HepG2 (cell line): Measurements from ENCODE around the gene PHYHIPL. TPM values are rescaled to one million over a fixed set of nuclear protein-coding genes. Genes with fewer than 3 reads are reported as not detected.

ENCODE experiments used
- ATAC-seq: fragments of 200-7000 bp; cut with Tn5 transposase; 3 replicates; pipeline ENCODE4 v1.9.1; 2020; ENCODE audit warnings: mild to moderate bottlenecking, moderate library complexity
- BruUV-seq: library from RNA; stranded (reverse); fragments of 400-500 nt; replicated peaks from 2 replicates; lab custom pipeline; 2021; lab: Mats Ljungman, UMichigan
- CTCF ChIA-PET: fragments of 300-600 bp; formaldehyde crosslinking; extraction: SDS; loops from one replicate; lab custom pipeline; 2021; ENCODE audit warnings: low total read pairs, inconsistent platforms, low intra/inter-chr PET ratio; lab: Yijun Ruan, JAX
- POLR2A ChIA-PET: fragments of 350-600 bp; sonication (Branson Sonifier 250); formaldehyde crosslinking; loops from one replicate; lab custom pipeline; 2020; ENCODE audit warnings: antibody characterized with exemption, inconsistent platforms; lab: Yijun Ruan, JAX
- DNase-seq: peaks from one replicate; pipeline ENCODE4 v3.0.0-alpha.2; 2015; ENCODE audit warnings: low spot score
- FAIRE-seq: peaks from 3 replicates; lab custom pipeline; 2011; peaks lifted over from hg19 to GRCh38; lab: Jason Lieb, UNC
- H2AFZ ChIP-seq: one replicate; pipeline ENCODE4 v1.6.1; 2011; ENCODE audit warnings: low read length, inconsistent platforms
- H3K27ac ChIP-seq: fragments of 300-600 bp; 3 replicates; pipeline ENCODE4 v1.8.0; 2011; ENCODE audit warnings: mixed run types, mild to moderate bottlenecking, mixed read lengths, low read length, inconsistent platforms; ENCODE audit not compliant: insufficient read depth; ENCODE audit errors: extremely low read length
- H3K27me3 ChIP-seq, 2 experiments: fragments of 200-600 bp in 1 of 2; 2 replicates in 1 of 2; 3 replicates in 1 of 2; pipeline versions ENCODE4 v1.6.0 to v1.8.0; 2011; ENCODE audit warnings: low read length in 2 of 2, mild to moderate bottlenecking in 2 of 2, moderate library complexity in 2 of 2, inconsistent platforms in 1 of 2; ENCODE audit not compliant: insufficient read depth in 2 of 2, control insufficient read depth in 1 of 2
- H3K36me3 ChIP-seq, 2 experiments: fragments of 200-600 bp in 1 of 2; replicated peaks in 1 of 2; 2 replicates in 1 of 2; 3 replicates in 1 of 2; pipeline versions ENCODE4 v1.5.1 to v1.8.0; 2011; ENCODE audit warnings: low read length in 2 of 2, inconsistent platforms in 1 of 2; ENCODE audit not compliant: insufficient read depth in 2 of 2, control insufficient read depth in 1 of 2
- H3K4me1 ChIP-seq: 2 replicates; pipeline ENCODE4 v1.5.1; 2012; ENCODE audit warnings: low read length, inconsistent platforms; ENCODE audit not compliant: insufficient read depth
- H3K4me2 ChIP-seq: 2 replicates; pipeline ENCODE4 v1.6.0; 2011; ENCODE audit warnings: low read depth, low read length, inconsistent platforms
- H3K4me3 ChIP-seq, 3 experiments: fragments of 200-600 bp in 1 of 3; sonication (generic), shearing (Covaris generic) in 1 of 3; replicated peaks in 1 of 3; 2 replicates each; pipeline ENCODE4 v1.5.1; 2011 to 2016; ENCODE audit warnings: low read length in 3 of 3, inconsistent platforms in 2 of 3, low read depth in 2 of 3, mild to moderate bottlenecking in 2 of 3, control low read depth in 1 of 3, mixed read lengths in 1 of 3; ENCODE audit not compliant: insufficient read depth in 1 of 3
- H3K79me2 ChIP-seq: one replicate; pipeline ENCODE4 v1.6.1; 2011; ENCODE audit warnings: low read length, inconsistent platforms; ENCODE audit not compliant: insufficient read depth
- H3K9ac ChIP-seq: 2 replicates; pipeline ENCODE4 v1.6.0; 2011; ENCODE audit warnings: mild to moderate bottlenecking, low read depth, low read length, inconsistent platforms; ENCODE audit not compliant: insufficient read depth
- H3K9me3 ChIP-seq: 2 replicates; pipeline ENCODE4 v1.5.1; 2012; ENCODE audit warnings: mild to moderate bottlenecking, low read length
- H4K20me1 ChIP-seq: 2 replicates; pipeline ENCODE4 v1.6.0; 2011; ENCODE audit warnings: inconsistent platforms, mild to moderate bottlenecking, low read length, moderate library complexity; ENCODE audit not compliant: insufficient read depth
- ATM ChIP-seq: fragments of 450-650 bp; IDR thresholded peaks from 2 replicates; pipeline ENCODE4 v1.7.1; 2017; ENCODE audit warnings: mild to moderate bottlenecking, borderline replicate concordance
- CCDC6 ChIP-seq: sonication (generic); formaldehyde crosslinking; IDR thresholded peaks from 2 replicates; pipeline ENCODE4 v1.8.1; 2022; ENCODE audit warnings: mild to moderate bottlenecking, missing genetic modification reagents, moderate library complexity
- JUNB ChIP-seq: sonication (generic); formaldehyde crosslinking; IDR thresholded peaks from 2 replicates; pipeline ENCODE4 v1.8.0; 2022; ENCODE audit warnings: missing genetic modification reagents, mild to moderate bottlenecking, borderline replicate concordance
- KIAA2018 ChIP-seq: sonication (generic); formaldehyde crosslinking; IDR thresholded peaks from 2 replicates; pipeline ENCODE4 v1.5.0; 2020; ENCODE audit warnings: mild to moderate bottlenecking, missing genetic modification reagents, borderline replicate concordance
- REXO4 ChIP-seq: sonication (generic); formaldehyde crosslinking; IDR thresholded peaks from 2 replicates; pipeline ENCODE4 v1.8.0; 2022; ENCODE audit warnings: missing genetic modification reagents, mild to moderate bottlenecking, borderline replicate concordance
- SIN3B ChIP-seq: fragments of 150-350 bp; IDR thresholded peaks from 2 replicates; pipeline ENCODE4 v1.6.1; 2014; ENCODE audit warnings: low read length
- SIX1 ChIP-seq: sonication (generic); formaldehyde crosslinking; IDR thresholded peaks from 2 replicates; pipeline ENCODE4 v1.4.0; 2020; ENCODE audit warnings: missing genetic modification reagents, borderline replicate concordance
- THRA ChIP-seq: sonication (generic); formaldehyde crosslinking; IDR thresholded peaks from 2 replicates; pipeline ENCODE4 v1.4.0; 2020; ENCODE audit warnings: missing genetic modification reagents, borderline replicate concordance
- TOPORS ChIP-seq: sonication (generic); formaldehyde crosslinking; IDR thresholded peaks from 2 replicates; pipeline ENCODE4 v1.8.0; 2023; ENCODE audit warnings: mild to moderate bottlenecking, missing genetic modification reagents
- U2AF1 ChIP-seq: fragments of 200-400 bp; formaldehyde crosslinking; optimal IDR thresholded peaks from 2 replicates; pipeline ENCODE3; 2017; ENCODE audit warnings: mild to moderate bottlenecking, low read depth, low read length
- U2AF2 ChIP-seq: fragments of 200-400 bp; formaldehyde crosslinking; IDR thresholded peaks from 2 replicates; pipeline ENCODE4 v1.6.1; 2017; ENCODE audit warnings: low read depth, mild to moderate bottlenecking, low read length
- ZNF292 ChIP-seq: sonication (generic); formaldehyde crosslinking; IDR thresholded peaks from 2 replicates; pipeline ENCODE4 v1.8.1; 2022; ENCODE audit warnings: mild to moderate bottlenecking, low read depth, missing genetic modification reagents, borderline replicate concordance
- WGBS: methylation state at CpG from one replicate; pipeline ENCODE4 v1.1.6; 2017; ENCODE audit warnings: low lambda C conversion rate; 5-methylcytosine and 5-hydroxymethylcytosine counted together
- in situ Hi-C: cut with HindIII; loops from 2 replicates; pipeline ENCODE4 v1.10.0; 2017; ENCODE audit warnings: low pct_unique_long_range_greater_than_20kb; ENCODE audit not compliant: extremely low pct_ligation_motif_present
- intact Hi-C: fragments of 100-400 bp; cut with micrococcal nuclease; formaldehyde crosslinking; loops from one replicate; pipeline ENCODE4 v1.10.0; 2022; ENCODE audit not compliant: unreplicated experiment
- polyA plus RNA-seq, 8 experiments: library from polyadenylated mRNA; depleted of rRNA in 3 of 8; stranded (reverse) in 7 of 8; unstranded in 1 of 8; fragments of >200 nt; fragmentation: Illumina TruSeq in 4 of 8; extraction: Trizol in 4 of 8; gene quantifications; 2 replicates each; pipeline versions ENCODE4 v1.2.1 to v1.2.3, GENCODE V29; 2011 to 2016; ENCODE audit warnings: low read depth in 4 of 8, missing spikeins in 1 of 8, mixed read lengths in 1 of 8; ENCODE audit not compliant: insufficient read depth in 1 of 8
- total RNA-seq, 5 experiments: library from RNA; depleted of rRNA; stranded (reverse); fragments of >200 nt; fragmentation: Illumina TruSeq; extraction: Trizol; gene quantifications; 2 replicates each; pipeline ENCODE4 v1.2.3, GENCODE V29; 2016; ENCODE audit warnings: low read depth in 1 of 5

PHYHIPL gene
- total and polyA plus RNA-seq, 2 of the 13 experiments (the other 11 are each of a cell fraction or from before 2014, with no cell fraction given) = 40.6 to 78.5 TPM

- Histone ChIP-seq H3K4me1 (no peaks in the 10 kb centered on the region), H3K36me3 (no peaks in the 10 kb centered on the region), H4K20me1 (no peaks in the 10 kb centered on the region), H3K27ac (no peak overlapping the region), H2AFZ (no peak overlapping the region), H3K79me2 (no peaks in the 10 kb centered on the region), H3K9me3 (no peaks in the 10 kb centered on the region), H3K27me3 (no peaks in the 10 kb centered on the region), H3K4me3 (no peak overlapping the region), H3K9ac (no peak overlapping the region), H3K4me2 (no peak overlapping the region)
- 38% methylated on average over 3 of the region's 3 CpGs for WGBS
- BruUV-seq = no TSS peak
- DNase-seq (no peak), FAIRE-seq (no peak), ATAC-seq (no peak)
- intact Hi-C loops = no loop called here
- ChIA-PET CTCF (no interaction called here), POLR2A (no interaction called here)
- in situ Hi-C loops = no loop called here
- no peak for TF ChIP-seq REXO4
- TF ChIP-seq THRA (CRISPR knock-in tag) = no peak
- TF ChIP-seq ATM = no peak
- no peak for TF ChIP-seq U2AF2
- no peak for TF ChIP-seq TOPORS (CRISPR knock-in tag)
- no peak for TF ChIP-seq SIX1 (CRISPR knock-in tag)
- TF ChIP-seq CCDC6 (CRISPR knock-in tag) = no peak
- no peak for TF ChIP-seq JUNB (CRISPR knock-in tag)
- TF ChIP-seq U2AF1 = no peak
- TF ChIP-seq SIN3B = no peak
- TF ChIP-seq ZNF292 = no peak
- TF ChIP-seq KIAA2018 (CRISPR knock-in tag) = no peak
These were observed 113.4 kb downstream of the PHYHIPL start for GRCh38 chr10:59289853-59290252.
